Breast epithelium (tissue), 4 donors: Measurements from ENCODE around the gene ELMO2. TPM values are rescaled to one million over a fixed set of nuclear protein-coding genes. Genes with fewer than 3 reads are reported as not detected.
A peak's percentile ranks its signal among the peaks of the same experiment; 100 is the strongest.

ENCODE experiments used
- DNase-seq, 2 donors: peaks; one replicate each; pipeline ENCODE4 v3.0.0-alpha.2; 2019; ENCODE audit warnings: low spot score in 2 of 2
- H3K27ac ChIP-seq, 2 donors: fragments of 200-600 bp; sonication (generic) in 1 of 2; one replicate each; pipeline ENCODE4 v1.5.1; 2016 to 2019; ENCODE audit warnings: mild to moderate bottlenecking in 1 of 2
- H3K27me3 ChIP-seq, 2 donors: fragments of 200-600 bp; sonication (generic) in 1 of 2; one replicate each; pipeline versions ENCODE4 v1.5.1 to v1.6.0; 2017 to 2019; ENCODE audit warnings: control low read depth in 1 of 2, mild to moderate bottlenecking in 1 of 2
- H3K36me3 ChIP-seq: fragments of 200-600 bp; one replicate; pipeline ENCODE4 v1.5.1; 2019
- H3K4me1 ChIP-seq, 2 donors: fragments of 200-600 bp; sonication (generic); one replicate each; pipeline ENCODE4 v1.5.1; 2016 to 2019; ENCODE audit warnings: control low read depth in 1 of 2
- H3K4me3 ChIP-seq, 3 donors: fragments of 200-600 bp; sonication (generic); 1 replicate in 2 of 3; 2 replicates in 1 of 3; pipeline ENCODE4 v1.5.1; 2016 to 2019; ENCODE audit warnings: mild to moderate bottlenecking in 3 of 3, moderate library complexity in 2 of 3
- H3K9me3 ChIP-seq, 2 donors: fragments of 200-600 bp; sonication (generic) in 1 of 2; one replicate each; pipeline ENCODE4 v1.5.1; 2016 to 2019; ENCODE audit warnings: control low read depth in 1 of 2
- CTCF ChIP-seq, 3 donors: fragments of 450-650 bp; IDR thresholded peaks; one replicate each; pipeline ENCODE4 v1.5.1; 2016 to 2017; ENCODE audit warnings: antibody characterized with exemption in 3 of 3, mild to moderate bottlenecking in 3 of 3, moderate library complexity in 3 of 3
- POLR2A ChIP-seq: fragments of 450-650 bp; IDR thresholded peaks from one replicate; pipeline ENCODE4 v1.6.1; 2016; ENCODE audit warnings: antibody characterized with exemption, mild to moderate bottlenecking, moderate library complexity
- POLR2AphosphoS5 ChIP-seq, 3 donors: sonication (generic); formaldehyde crosslinking; IDR thresholded peaks; one replicate each; pipeline ENCODE4 v1.6.1; 2017; ENCODE audit warnings: antibody characterized with exemption in 3 of 3
- intact Hi-C: fragments of 100-400 bp; cut with DNase I; formaldehyde crosslinking; loops from one replicate; pipeline ENCODE4 v1.15.1; 2023; ENCODE audit warnings: low total_unique reads
- total RNA-seq, 3 donors: library from RNA; depleted of rRNA; stranded (reverse); fragments of >200 nt; gene quantifications; one replicate each; pipeline ENCODE4 v1.1.0, GENCODE V29; 2016

The ELMO2 gene
- total RNA-seq, 3 donors from 2014 or later = 41.0 to 63.3 (median 50.8) TPM

DNA sequence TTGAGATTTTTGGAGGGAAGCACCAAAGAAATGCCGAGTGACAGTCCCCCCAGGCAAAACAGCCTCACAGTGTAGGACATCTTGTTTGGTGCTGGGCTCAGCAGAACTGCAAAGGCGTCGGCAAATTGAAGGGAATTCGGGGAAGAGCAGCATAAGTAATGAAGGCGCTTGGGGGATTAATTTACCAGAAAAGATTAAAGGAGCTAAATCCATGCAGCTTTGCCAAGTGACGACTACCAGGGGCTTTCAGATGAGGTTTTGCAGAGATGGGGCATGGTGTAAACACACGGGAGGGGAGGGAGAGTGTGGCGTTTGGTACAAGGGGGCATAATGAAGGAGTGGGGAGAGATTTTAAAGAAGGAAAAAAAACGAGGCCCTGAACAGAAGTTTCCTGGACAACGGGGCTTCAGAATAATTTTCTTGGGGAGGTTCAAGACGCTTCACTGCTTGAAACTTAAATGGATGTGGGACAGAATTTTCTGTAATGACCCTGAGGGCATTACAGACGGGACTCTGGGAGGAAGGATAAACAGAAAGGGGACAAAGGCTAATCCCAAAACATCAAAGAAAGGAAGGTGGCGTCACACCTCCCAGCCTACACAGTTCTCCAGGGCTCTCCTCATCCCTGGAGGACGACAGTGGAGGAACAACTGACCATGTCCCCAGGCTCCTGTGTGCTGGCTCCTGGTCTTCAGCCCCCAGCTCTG lies 52.8 kb downstream of the ELMO2 start:
- no peaks in the 10 kb centered on the region for H3K27me3 ChIP-seq
- no peak overlapping the region for H3K4me3 ChIP-seq
- no peaks in the 10 kb centered on the region for H3K9me3 ChIP-seq
- H3K36me3 ChIP-seq = no peaks in the 10 kb centered on the region
- DNase-seq = no peak
- H3K4me1 ChIP-seq = peaks cover 5 to 10% of the 10 kb centered on the region in 2 donors
- intact Hi-C loops = no loop called here
- no peak overlapping the region for H3K27ac ChIP-seq
- no peak for TF ChIP-seq POLR2A
- no peak for TF ChIP-seq POLR2AphosphoS5 (IDR thresholded peaks at IDR 0.05)
- no peak for TF ChIP-seq CTCF (IDR thresholded peaks at IDR 0.05)

DNA sequence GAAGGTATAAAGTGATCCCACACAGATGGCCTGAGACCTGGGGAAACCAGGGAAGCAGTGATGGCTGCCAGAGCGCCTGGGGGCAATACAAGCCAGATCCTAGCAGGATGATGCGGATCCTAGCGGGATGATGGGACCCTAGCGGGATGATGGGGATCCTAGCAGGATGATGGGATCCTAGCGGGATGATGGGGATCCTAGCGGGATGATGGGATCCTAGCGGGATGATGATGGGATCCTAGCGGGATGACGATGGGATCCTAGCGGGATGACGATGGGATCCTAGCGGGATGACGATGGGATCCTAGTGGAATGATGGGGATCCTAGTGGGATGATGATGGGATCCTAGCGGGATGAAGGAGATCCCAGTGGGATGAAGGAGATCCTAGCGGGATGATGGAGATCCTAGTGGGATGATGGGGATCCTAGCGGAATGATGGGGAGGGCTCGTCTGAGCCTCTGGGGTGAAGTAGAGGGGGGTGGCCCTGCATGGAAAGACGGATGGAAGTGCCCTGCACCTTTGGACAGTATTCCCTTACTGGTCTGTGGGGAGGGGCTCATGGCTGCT lies 54.0 kb downstream of the ELMO2 start:
- intact Hi-C loops = no loop called here
- Histone ChIP-seq H3K27ac (no peak overlapping the region), H3K9me3 (no peaks in the 10 kb centered on the region), H3K36me3 (no peaks in the 10 kb centered on the region), H3K27me3 (no peaks in the 10 kb centered on the region), H3K4me3 (no peak overlapping the region), H3K4me1 (peaks cover 5 to 10% of the 10 kb centered on the region in 2 donors)
- DNase-seq = no peak
- TF ChIP-seq CTCF (IDR thresholded peaks at IDR 0.05) (no peak), POLR2A (no peak), POLR2AphosphoS5 (IDR thresholded peaks at IDR 0.05) (no peak)

GRCh38 chr20:46351357-46352058 lies 54.9 kb downstream of the ELMO2 start:
- intact Hi-C loops = no loop called here
- Histone ChIP-seq H3K4me3 (no peak overlapping the region), H3K9me3 (no peaks in the 10 kb centered on the region), H3K27me3 (no peaks in the 10 kb centered on the region), H3K4me1 (peaks cover 0 to 1% of the 10 kb centered on the region in 2 donors), H3K36me3 (no peaks in the 10 kb centered on the region), H3K27ac (peak overlapping the region in 1 of 2 donors; percentile 48)
- no peak for TF ChIP-seq POLR2AphosphoS5 (IDR thresholded peaks at IDR 0.05)
- TF ChIP-seq POLR2A = no peak
- TF ChIP-seq CTCF (IDR thresholded peaks at IDR 0.05) = no peak
- no peak for DNase-seq

DNA sequence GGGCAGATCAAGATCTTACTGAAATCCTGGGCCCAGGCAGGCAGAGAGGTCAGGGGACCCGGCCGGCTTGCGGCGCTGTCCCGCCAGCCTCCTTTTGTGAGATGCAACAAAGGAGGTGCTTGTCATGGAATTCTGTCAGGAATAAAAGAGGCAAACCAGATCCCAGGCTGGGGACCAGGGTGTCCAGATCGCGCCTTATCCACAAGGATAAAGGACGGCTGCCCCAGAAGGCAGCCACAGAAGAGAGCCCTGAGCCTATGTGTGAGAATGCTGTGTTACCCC lies 55.5 kb downstream of the ELMO2 start:
- Histone ChIP-seq H3K9me3 (no peaks in the 10 kb centered on the region), H3K27ac (peak overlapping the region in 1 of 2 donors; percentile 48), H3K4me3 (no peak overlapping the region), H3K27me3 (no peaks in the 10 kb centered on the region), H3K4me1 (no peaks in the 10 kb centered on the region), H3K36me3 (no peaks in the 10 kb centered on the region)
- no peak for DNase-seq
- intact Hi-C loops = no loop called here
- TF ChIP-seq POLR2AphosphoS5 (IDR thresholded peaks at IDR 0.05) (no peak), POLR2A (no peak), CTCF (IDR thresholded peaks at IDR 0.05) (no peak)
